ENCODE results near the gene WDR33. TPM values are rescaled to one million over a fixed set of nuclear protein-coding genes. Genes with fewer than 3 reads are reported as not detected.

The WDR33 gene
- total RNA-seq, 1 experiment from 2014 or later, result 87.1 TPM

- Histone ChIP-seq H3K4me1 (ENCODE audit: insufficient read depth, low read length, poor library complexity, severe bottlenecking) (no peaks in the 10 kb centered on the region), H3K27ac (ENCODE audit: low read depth, low read length, poor library complexity, severe bottlenecking) (no peak overlapping the region), H3K36me3 (ENCODE audit: insufficient read depth, low read length, poor library complexity, severe bottlenecking) (no peaks in the 10 kb centered on the region), H3K27me3 (replicated peaks; ENCODE audit: insufficient read depth, low read depth, low read length, poor library complexity) (no peaks in the 10 kb centered on the region), H3K9me3 (ENCODE audit: low read depth, low read length, poor library complexity, severe bottlenecking) (no peaks in the 10 kb centered on the region), H3K4me3 (ENCODE audit: low read depth, low read length, poor library complexity, severe bottlenecking) (no peak overlapping the region)
- ChIA-PET POLR2A (ENCODE audit: low non-redundant PET) (interaction anchor here (0.5 kb wide), 1 partner anchor 314 kb away, joined by 4 read pairs; no protein-coding TSS in a partner anchor), CTCF (no interaction called here)
- BruUV-seq (replicated peaks), result no TSS peak
- intact Hi-C loops (cut with micrococcal nuclease; ENCODE audit: unreplicated experiment), result no loop called here
- no peak for TF ChIP-seq EZH2 (IDR thresholded peaks at IDR 0.05; ENCODE audit: borderline replicate concordance, low read depth, low read length, poor library complexity, severe bottlenecking)
- no peak for TF ChIP-seq CTCF (conservative IDR thresholded peaks at IDR 0.05; ENCODE audit: low read depth, low read length)
- no peak for DNase-seq (ENCODE audit: low spot score)
Measured at GRCh38 chr2:127657232-127657595, 153.8 kb downstream of the WDR33 start.

- intact Hi-C loops (cut with micrococcal nuclease; ENCODE audit: unreplicated experiment), result no loop called here
- ChIA-PET CTCF (no interaction called here), POLR2A (ENCODE audit: low non-redundant PET) (interaction anchor here (0.5 kb wide), 1 partner anchor 314 kb away, joined by 4 read pairs; no protein-coding TSS in a partner anchor)
- Histone ChIP-seq H3K4me1 (ENCODE audit: insufficient read depth, low read length, poor library complexity, severe bottlenecking) (no peaks in the 10 kb centered on the region), H3K4me3 (ENCODE audit: low read depth, low read length, poor library complexity, severe bottlenecking) (no peak overlapping the region), H3K27ac (ENCODE audit: low read depth, low read length, poor library complexity, severe bottlenecking) (no peak overlapping the region), H3K9me3 (ENCODE audit: low read depth, low read length, poor library complexity, severe bottlenecking) (no peaks in the 10 kb centered on the region), H3K36me3 (ENCODE audit: insufficient read depth, low read length, poor library complexity, severe bottlenecking) (no peaks in the 10 kb centered on the region), H3K27me3 (replicated peaks; ENCODE audit: insufficient read depth, low read depth, low read length, poor library complexity) (no peaks in the 10 kb centered on the region)
- DNase-seq (ENCODE audit: low spot score), result no peak
- BruUV-seq (replicated peaks), result no TSS peak
- no peak for TF ChIP-seq CTCF (conservative IDR thresholded peaks at IDR 0.05; ENCODE audit: low read depth, low read length)
- no peak for TF ChIP-seq EZH2 (IDR thresholded peaks at IDR 0.05; ENCODE audit: borderline replicate concordance, low read depth, low read length, poor library complexity, severe bottlenecking)
Measured at GRCh38 chr2:127656569-127657231, 154.3 kb downstream of the WDR33 start.

DNA sequence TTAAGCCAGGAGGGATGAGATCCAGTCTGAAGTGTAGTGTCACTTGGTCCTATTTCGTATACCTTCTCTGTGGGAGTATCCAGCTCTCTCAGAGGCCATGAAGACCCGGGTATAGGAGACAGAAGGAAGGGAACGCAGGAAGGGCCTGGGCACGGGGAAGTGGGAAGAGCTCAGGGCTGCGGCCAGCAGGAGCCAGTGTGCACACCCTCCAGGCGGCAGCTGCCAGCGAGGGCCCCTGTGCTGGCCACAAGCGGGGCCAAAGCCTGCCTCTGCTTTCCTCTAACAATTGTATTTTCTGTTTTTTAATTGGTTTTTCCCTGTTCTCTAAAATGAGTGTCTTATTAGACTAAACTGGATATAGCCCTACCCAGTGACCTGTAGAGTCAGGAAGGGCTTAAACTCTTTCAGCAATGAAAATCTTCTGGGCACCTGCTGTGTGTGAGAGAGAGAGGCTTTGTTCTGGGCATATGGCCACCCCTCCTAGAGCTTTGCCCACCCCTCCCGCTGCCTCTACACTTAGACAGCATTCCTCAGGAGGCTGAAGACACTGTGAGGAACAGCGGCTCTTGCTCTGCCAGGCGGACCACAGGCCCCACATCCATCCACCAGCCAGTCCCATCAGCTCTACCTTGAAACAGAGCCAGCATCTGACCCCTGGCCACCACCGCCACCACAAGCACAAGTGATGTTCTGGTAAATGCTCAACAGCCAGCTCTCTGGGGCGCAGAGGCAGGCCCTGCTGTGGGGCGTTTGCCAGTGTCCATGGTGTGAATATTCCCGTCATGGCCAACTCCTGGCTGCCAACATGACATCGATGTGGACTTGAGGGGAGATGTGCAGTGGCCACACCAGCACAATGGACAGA is 155.5 kb downstream of the WDR33 start:
- TF ChIP-seq EZH2 (IDR thresholded peaks at IDR 0.05; ENCODE audit: borderline replicate concordance, low read depth, low read length, poor library complexity, severe bottlenecking) (no peak), CTCF (conservative IDR thresholded peaks at IDR 0.05; ENCODE audit: low read depth, low read length) (no peak)
- ChIA-PET CTCF (no interaction called here), POLR2A (ENCODE audit: low non-redundant PET) (no interaction called here)
- Histone ChIP-seq H3K27me3 (replicated peaks; ENCODE audit: insufficient read depth, low read depth, low read length, poor library complexity) (no peaks in the 10 kb centered on the region), H3K4me1 (ENCODE audit: insufficient read depth, low read length, poor library complexity, severe bottlenecking) (no peaks in the 10 kb centered on the region), H3K27ac (ENCODE audit: low read depth, low read length, poor library complexity, severe bottlenecking) (no peak overlapping the region), H3K4me3 (ENCODE audit: low read depth, low read length, poor library complexity, severe bottlenecking) (no peak overlapping the region), H3K36me3 (ENCODE audit: insufficient read depth, low read length, poor library complexity, severe bottlenecking) (no peaks in the 10 kb centered on the region), H3K9me3 (ENCODE audit: low read depth, low read length, poor library complexity, severe bottlenecking) (no peaks in the 10 kb centered on the region)
- no TSS peak for BruUV-seq (replicated peaks)
- no peak for DNase-seq (ENCODE audit: low spot score)
- intact Hi-C loops (cut with micrococcal nuclease; ENCODE audit: unreplicated experiment), result no loop called here
